ENCODE data around the gene ZNF700. TPM values are rescaled to one million over a fixed set of nuclear protein-coding genes. Genes with fewer than 3 reads are reported as not detected.
"Not testable (repeated sequence)": the region's sequence is repeated elsewhere in the genome, so short reads cannot be mapped to it uniquely, and the experiment has no call there.

ZNF700 gene
- total RNA-seq, 1 donor from 2014 or later: 18.9 TPM

DNA sequence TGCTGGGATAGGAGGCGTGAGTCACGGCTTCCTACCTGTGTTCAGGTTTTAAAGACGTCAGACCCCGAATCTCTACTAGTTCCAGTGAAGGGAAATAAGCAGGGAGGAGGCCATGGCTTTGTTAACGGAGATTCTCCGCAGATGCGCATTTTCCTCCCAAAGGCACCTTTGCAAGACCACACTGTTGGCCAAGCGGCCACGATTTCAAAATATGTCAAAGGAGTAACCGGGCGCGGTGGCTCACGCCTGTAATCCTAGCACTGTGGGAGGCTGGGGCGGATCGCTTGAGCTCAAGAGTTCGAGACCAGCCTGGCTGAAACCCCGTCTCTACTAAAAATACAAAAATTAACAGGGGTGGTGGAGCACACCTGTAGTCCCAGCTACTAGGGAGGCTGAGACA is 61.8 kb downstream of the ZNF700 start:
- intact Hi-C loops (cut with micrococcal nuclease): loop anchor here (1.0 to 5.0 kb wide), 2 partner anchors 62 to 189 kb away; partner anchors contain the start of gene ZNF491

DNA sequence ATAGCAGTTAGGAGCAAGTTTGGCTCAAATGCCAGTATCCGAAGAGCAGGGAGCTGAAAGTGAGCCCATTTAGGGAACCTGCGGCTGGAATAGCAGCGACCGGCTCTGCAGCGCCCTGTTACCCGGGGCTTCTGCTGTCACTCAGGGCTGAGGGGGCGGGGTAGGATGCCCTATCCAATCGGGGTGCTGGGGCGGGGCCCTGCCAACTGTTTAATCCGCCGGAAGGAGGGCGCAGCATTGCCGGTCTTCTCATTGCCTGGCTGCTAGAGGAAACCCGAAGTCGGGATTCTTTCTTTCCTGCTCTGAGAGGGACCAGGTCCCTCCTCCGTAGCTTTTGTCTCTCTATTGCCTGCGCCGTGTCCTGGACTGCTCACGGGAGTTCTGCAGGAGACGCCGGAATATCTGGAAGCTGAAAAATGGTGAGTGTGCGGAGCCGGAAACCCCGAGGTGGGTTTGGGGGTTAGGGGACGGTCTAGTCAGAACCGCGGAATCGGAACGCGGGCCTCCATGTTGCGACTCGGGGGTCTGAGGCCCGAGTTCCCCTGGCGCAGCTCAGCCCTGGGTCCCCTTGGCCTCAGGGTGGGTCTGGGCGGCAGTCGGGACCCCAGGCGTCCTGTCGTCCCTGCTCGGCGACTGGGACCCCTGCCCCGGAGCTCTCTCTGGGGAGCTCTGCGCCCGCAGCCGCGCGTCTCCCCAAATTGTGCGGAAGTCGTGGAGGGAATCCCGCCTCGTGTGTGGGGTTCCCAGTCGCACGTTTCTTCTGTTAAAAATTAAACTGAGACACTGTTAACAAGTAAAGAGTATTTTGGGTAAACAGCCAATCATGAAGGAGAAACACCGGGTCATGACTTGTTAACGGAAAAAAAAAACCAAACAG is 62.7 kb downstream of the ZNF700 start:
- intact Hi-C loops (cut with micrococcal nuclease): loop anchor here (1.0 to 5.0 kb wide), 4 partner anchors 23 to 190 kb away; partner anchors contain the start of gene ZNF491

DNA sequence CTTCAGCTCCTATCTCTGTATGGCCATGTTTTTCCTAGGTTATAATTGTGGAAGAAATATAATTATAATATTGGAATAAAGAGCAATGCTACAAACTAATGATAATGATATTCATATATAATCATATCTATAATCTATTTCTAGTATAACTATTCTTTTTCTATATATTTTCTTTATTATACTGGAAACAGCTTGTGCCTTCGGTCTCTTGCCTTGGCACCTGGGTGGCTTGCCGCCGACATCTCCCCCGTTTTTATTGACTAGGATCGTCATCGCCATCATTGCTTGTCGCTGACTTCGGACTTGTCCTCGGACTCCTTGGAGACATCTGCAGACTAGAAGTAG is 64.2 kb downstream of the ZNF700 start:
- intact Hi-C loops (cut with micrococcal nuclease): loop anchor here (1.0 to 5.0 kb wide), 2 partner anchors 108 to 192 kb away; partner anchors contain the start of gene ZNF491

- intact Hi-C loops (cut with micrococcal nuclease): not testable (repeated sequence)
These were observed 67.0 kb downstream of the ZNF700 start for GRCh38 chr19:11991921-11992320.

GRCh38 chr19:11995174-11995573 is 70.3 kb downstream of the ZNF700 start:
- intact Hi-C loops (cut with micrococcal nuclease): no loop called here

Other genes with a start within 250 kb of the ZNF700 start
- 4.8 and 5.4 TPM in 2 replicates for gene ZNF823, start 186.2 kb upstream of the ZNF700 start, total RNA-seq
- 5.6 and 6.0 TPM in 2 replicates for gene ZNF441, start 158.1 kb upstream of the ZNF700 start, total RNA-seq
- gene ZNF491, start 126.6 kb upstream of the ZNF700 start, total RNA-seq: 1.1 and 1.9 TPM in 2 replicates
- gene ZNF440, start 110.8 kb upstream of the ZNF700 start, total RNA-seq: 12.6 and 14.0 TPM in 2 replicates
- gene ZNF439, start 76.4 kb upstream of the ZNF700 start, total RNA-seq: 6.3 and 6.4 TPM in 2 replicates
- 6.0 and 6.4 TPM in 2 replicates for gene ZNF69, start 37.3 kb upstream of the ZNF700 start, total RNA-seq
- 1.3 and 2.1 TPM in 2 replicates for gene ZNF763, start 39.9 kb downstream of the ZNF700 start, total RNA-seq
- 0.14 and 0.16 TPM in 2 replicates for gene ZNF433, start 110.6 kb downstream of the ZNF700 start, total RNA-seq
- 0.61 and 0.89 TPM in 2 replicates for gene ZNF878, start 127.9 kb downstream of the ZNF700 start, total RNA-seq
- gene ZNF844, start 139.6 kb downstream of the ZNF700 start, total RNA-seq: 1.3 and 1.5 TPM in 2 replicates
- 2.1 and 2.8 TPM in 2 replicates for gene ZNF20, start 215.2 kb downstream of the ZNF700 start, total RNA-seq
- gene ZNF625, start 231.6 kb downstream of the ZNF700 start, total RNA-seq: 4.2 and 5.0 TPM in 2 replicates
- gene ZNF136, start 238.0 kb downstream of the ZNF700 start, total RNA-seq: 13.2 and 13.3 TPM in 2 replicates